ENCODE results near the gene RPL29. TPM values are rescaled to one million over a fixed set of nuclear protein-coding genes. Genes with fewer than 3 reads are reported as not detected.

Gene RPL29
- total and polyA plus RNA-seq, 2 of the 13 experiments (the other 11 are each of a cell fraction or from before 2014, with no cell fraction given) = 1,348 to 2,263 TPM

- no peak overlapping the region for H3K4me3 ChIP-seq (replicated peaks in 1 of 3; ENCODE audit: insufficient read depth in 1 of 3, low read depth in 2 of 3, low read length in 3 of 3)
- H3K27me3 ChIP-seq (ENCODE audit: control insufficient read depth in 1 of 2, insufficient read depth in 2 of 2, low read length in 2 of 2) = peaks cover 1 to 5% of the 10 kb centered on the region in 2 experiments; a peak in 2 of 5 replicates
- FAIRE-seq = no peak
- no peak overlapping the region for H3K9ac ChIP-seq (ENCODE audit: insufficient read depth, low read depth, low read length)
- no peak for TF ChIP-seq MYNN (CRISPR knock-in tag; IDR thresholded peaks at IDR 0.05; ENCODE audit: low read depth)
- no peak for TF ChIP-seq ZNF354B (CRISPR knock-in tag; IDR thresholded peaks at IDR 0.05)
- CTCF ChIA-PET (ENCODE audit: low intra/inter-chr PET ratio, low total read pairs) = no interaction called here
- no peak for DNase-seq (ENCODE audit: low spot score)
- POLR2A ChIA-PET = no interaction called here
- H3K4me1 ChIP-seq (ENCODE audit: insufficient read depth, low read length) = peaks cover 77% of the 10 kb centered on the region
- H3K27ac ChIP-seq (ENCODE audit: extremely low read length, insufficient read depth, low read length) = no peak overlapping the region
- no peak overlapping the region for H3K4me2 ChIP-seq (ENCODE audit: low read depth, low read length)
- in situ Hi-C loops (cut with HindIII; ENCODE audit: extremely low pct_ligation_motif_present, low pct_unique_long_range_greater_than_20kb) = no loop called here
- H2AFZ ChIP-seq (ENCODE audit: low read length) = no peak overlapping the region
- no peaks in the 10 kb centered on the region for H3K36me3 ChIP-seq (replicated peaks in 1 of 2; ENCODE audit: control insufficient read depth in 1 of 2, insufficient read depth in 2 of 2, low read length in 2 of 2)
- no peaks in the 10 kb centered on the region for H3K9me3 ChIP-seq (ENCODE audit: low read length)
- 70% methylated on average over 9 of the region's 11 CpGs for whole genome bisulfite sequencing (ENCODE audit: low lambda C conversion rate)
- no peaks in the 10 kb centered on the region for H3K79me2 ChIP-seq (ENCODE audit: insufficient read depth, low read length)
- no TSS peak for BruUV-seq (replicated peaks)
- intact Hi-C loops (cut with micrococcal nuclease; ENCODE audit: unreplicated experiment) = no loop called here
- H4K20me1 ChIP-seq (ENCODE audit: insufficient read depth, low read length) = no peaks in the 10 kb centered on the region
- ATAC-seq = no peak
Observed at GRCh38 chr3:52030714-52031310, 35.1 kb upstream of the RPL29 start.

DNA sequence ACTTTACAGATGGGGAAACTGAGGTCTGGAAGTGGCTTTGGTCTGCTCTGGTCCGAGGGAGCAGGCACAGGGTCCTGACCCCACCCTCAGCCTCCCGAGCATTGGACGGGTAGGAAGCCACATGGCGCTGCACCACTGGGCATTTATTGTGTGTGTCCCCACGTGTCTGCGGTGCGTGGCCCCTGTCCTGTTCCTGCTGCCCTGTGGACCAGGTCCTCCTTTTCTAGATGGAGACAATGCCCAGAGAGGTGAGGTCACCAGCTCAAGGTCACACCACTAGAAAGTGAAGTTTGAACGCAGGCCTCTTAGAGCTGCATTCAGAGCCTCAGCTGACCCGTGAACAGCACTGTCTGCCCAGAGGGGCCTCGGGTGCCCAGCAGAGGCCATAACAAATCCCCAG, 33.8 kb upstream of the RPL29 start:
- peak overlapping the region in 1 of 3 experiments; percentile 41; a peak in 1 of 6 replicates for H3K4me3 ChIP-seq (replicated peaks in 1 of 3; ENCODE audit: insufficient read depth in 1 of 3, low read depth in 2 of 3, low read length in 3 of 3)
- ATAC-seq (no peak; the same call in 2 of the 3 replicates), FAIRE-seq (no peak)
- 0 out of 2 replicates have a peak, but pooled peaks have one; percentile 36 for TF ChIP-seq ZMYM2 (CRISPR knock-in tag; IDR thresholded peaks at IDR 0.05)
- no peak for TF ChIP-seq NONO (IDR thresholded peaks at IDR 0.05)
- 0 out of 2 replicates have a peak, but pooled peaks have one; percentile 25 for TF ChIP-seq NONO (CRISPR knock-in tag; conservative IDR thresholded peaks at IDR 0.05)
- TF ChIP-seq ATF3 (CRISPR knock-in tag; IDR thresholded peaks at IDR 0.05) = peak; percentile 51; the same call in 1 of the 2 replicates
- peak; percentile 55 for TF ChIP-seq MYC (CRISPR knock-in tag; IDR thresholded peaks at IDR 0.05; ENCODE audit: borderline replicate concordance)
- TF ChIP-seq, protein P1, sequence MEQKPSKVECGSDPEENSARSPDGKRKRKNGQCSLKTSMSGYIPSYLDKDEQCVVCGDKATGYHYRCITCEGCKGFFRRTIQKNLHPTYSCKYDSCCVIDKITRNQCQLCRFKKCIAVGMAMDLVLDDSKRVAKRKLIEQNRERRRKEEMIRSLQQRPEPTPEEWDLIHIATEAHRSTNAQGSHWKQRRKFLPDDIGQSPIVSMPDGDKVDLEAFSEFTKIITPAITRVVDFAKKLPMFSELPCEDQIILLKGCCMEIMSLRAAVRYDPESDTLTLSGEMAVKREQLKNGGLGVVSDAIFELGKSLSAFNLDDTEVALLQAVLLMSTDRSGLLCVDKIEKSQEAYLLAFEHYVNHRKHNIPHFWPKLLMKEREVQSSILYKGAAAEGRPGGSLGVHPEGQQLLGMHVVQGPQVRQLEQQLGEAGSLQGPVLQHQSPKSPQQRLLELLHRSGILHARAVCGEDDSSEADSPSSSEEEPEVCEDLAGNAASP (CRISPR knock-in tag; IDR thresholded peaks at IDR 0.05; ENCODE audit: borderline replicate concordance) = peak; percentile 12; the same call in 1 of the 2 replicates
- TF ChIP-seq BCL6 (CRISPR knock-in tag; IDR thresholded peaks at IDR 0.05) = peak; percentile 64
- TF ChIP-seq SOX5 (CRISPR knock-in tag; IDR thresholded peaks at IDR 0.05; ENCODE audit: borderline replicate concordance) = peak; percentile 41; the same call in 1 of the 2 replicates
- peak; percentile 12; the same call in 1 of the 2 replicates for TF ChIP-seq HDAC2 (CRISPR knock-in tag; IDR thresholded peaks at IDR 0.05)
- TF ChIP-seq SOX6 (IDR thresholded peaks at IDR 0.05) = no peak
- peak; percentile 79 for TF ChIP-seq SOX6 (CRISPR knock-in tag; IDR thresholded peaks at IDR 0.05)
- TF ChIP-seq SALL1 (CRISPR knock-in tag; IDR thresholded peaks at IDR 0.05) = peak; percentile 34; the same call in 1 of the 2 replicates

More for the DNA sequence above, 33.8 kb upstream of the RPL29 start:
- Histone ChIP-seq H3K27ac (ENCODE audit: extremely low read length, insufficient read depth, low read length) (no peak overlapping the region), H3K9me3 (ENCODE audit: low read length) (no peaks in the 10 kb centered on the region), H4K20me1 (ENCODE audit: insufficient read depth, low read length) (no peaks in the 10 kb centered on the region), H3K4me1 (ENCODE audit: insufficient read depth, low read length) (peaks cover 66% of the 10 kb centered on the region), H3K79me2 (ENCODE audit: insufficient read depth, low read length) (no peaks in the 10 kb centered on the region), H2AFZ (ENCODE audit: low read length) (no peak overlapping the region), H3K9ac (ENCODE audit: insufficient read depth, low read depth, low read length) (no peak overlapping the region), H3K27me3 (ENCODE audit: control insufficient read depth in 1 of 2, insufficient read depth in 2 of 2, low read length in 2 of 2) (peaks cover 1 to 16% of the 10 kb centered on the region in 2 experiments; a peak in 4 of 5 replicates), H3K4me2 (ENCODE audit: low read depth, low read length) (peak overlapping the region; percentile 68), H3K36me3 (replicated peaks in 1 of 2; ENCODE audit: control insufficient read depth in 1 of 2, insufficient read depth in 2 of 2, low read length in 2 of 2) (no peaks in the 10 kb centered on the region)
- ChIA-PET CTCF (ENCODE audit: low intra/inter-chr PET ratio, low total read pairs) (no interaction called here), POLR2A (interaction anchor here (0.9 to 1.1 kb wide), 3 partner anchors 11 to 34 kb away, joined by 3 to 6 read pairs (median 3); partner anchors contain the start of gene RPL29)
- intact Hi-C loops (cut with micrococcal nuclease; ENCODE audit: unreplicated experiment) (no loop called here), in situ Hi-C loops (cut with HindIII; ENCODE audit: extremely low pct_ligation_motif_present, low pct_unique_long_range_greater_than_20kb) (no loop called here)
- 7% methylated on average over 3 of the region's 10 CpGs for WGBS (ENCODE audit: low lambda C conversion rate)
- no peak for DNase-seq (ENCODE audit: low spot score)
- no TSS peak for BruUV-seq (replicated peaks)

All from HepG2 (cell line).